Thoracic aorta (tissue), 2 donors: ENCODE data around the gene SWT1. TPM values are rescaled to one million over a fixed set of nuclear protein-coding genes. Genes with fewer than 3 reads are reported as not detected.

Experiments used
- ATAC-seq: fragments of 150-250 bp; one replicate; pipeline ENCODE4 v1.8.0; 2017; ENCODE audit warnings: low read depth; ENCODE audit not compliant: insufficient number of reproducible peaks, low FRiP score
- DNase-seq: peaks from one replicate; pipeline ENCODE4 v3.0.0-alpha.2; 2020; ENCODE audit warnings: low spot score
- H3K27ac ChIP-seq, 2 donors: fragments of 200-600 bp; sonication (generic); 1 replicate in 1 of 2; 2 replicates in 1 of 2; pipeline ENCODE4 v1.5.1; 2016; ENCODE audit warnings: mild to moderate bottlenecking in 2 of 2, moderate library complexity in 2 of 2
- H3K27me3 ChIP-seq: fragments of 200-600 bp; sonication (generic); replicated peaks from 2 replicates; pipeline ENCODE4 v1.6.0; 2016; ENCODE audit warnings: mild to moderate bottlenecking; ENCODE audit not compliant: insufficient read depth
- H3K36me3 ChIP-seq: fragments of 200-600 bp; sonication (generic); one replicate; pipeline ENCODE4 v1.5.1; 2016
- H3K4me1 ChIP-seq, 2 donors: fragments of 200-600 bp; sonication (generic); 1 replicate in 1 of 2; 2 replicates in 1 of 2; pipeline versions ENCODE4 v1.5.1 to v1.6.0; 2016; ENCODE audit warnings: low read depth in 2 of 2, mild to moderate bottlenecking in 1 of 2; ENCODE audit not compliant: control insufficient read depth in 1 of 2
- H3K4me3 ChIP-seq: fragments of 200-600 bp; sonication (generic); 2 replicates; pipeline ENCODE4 v1.5.1; 2016; ENCODE audit warnings: mild to moderate bottlenecking
- H3K9me3 ChIP-seq: fragments of 200-600 bp; sonication (generic); 2 replicates; pipeline ENCODE4 v1.5.1; 2016
- total RNA-seq, 2 donors: library from RNA; depleted of rRNA; stranded (reverse); fragments of >200 nt; gene quantifications; one replicate each; pipeline versions ENCODE4 v1.1.0 to v1.2.3, GENCODE V29; 2016
- TF ChIP-seq, protein P1 (sequence below): fragments of 200-600 bp; sonication (generic); IDR thresholded peaks from one replicate; pipeline ENCODE4 v1.5.1; 2019; ENCODE audit warnings: antibody characterized with exemption

SWT1 gene
- total RNA-seq, 2 donors from 2014 or later = 5.1 to 9.2 TPM

DNA sequence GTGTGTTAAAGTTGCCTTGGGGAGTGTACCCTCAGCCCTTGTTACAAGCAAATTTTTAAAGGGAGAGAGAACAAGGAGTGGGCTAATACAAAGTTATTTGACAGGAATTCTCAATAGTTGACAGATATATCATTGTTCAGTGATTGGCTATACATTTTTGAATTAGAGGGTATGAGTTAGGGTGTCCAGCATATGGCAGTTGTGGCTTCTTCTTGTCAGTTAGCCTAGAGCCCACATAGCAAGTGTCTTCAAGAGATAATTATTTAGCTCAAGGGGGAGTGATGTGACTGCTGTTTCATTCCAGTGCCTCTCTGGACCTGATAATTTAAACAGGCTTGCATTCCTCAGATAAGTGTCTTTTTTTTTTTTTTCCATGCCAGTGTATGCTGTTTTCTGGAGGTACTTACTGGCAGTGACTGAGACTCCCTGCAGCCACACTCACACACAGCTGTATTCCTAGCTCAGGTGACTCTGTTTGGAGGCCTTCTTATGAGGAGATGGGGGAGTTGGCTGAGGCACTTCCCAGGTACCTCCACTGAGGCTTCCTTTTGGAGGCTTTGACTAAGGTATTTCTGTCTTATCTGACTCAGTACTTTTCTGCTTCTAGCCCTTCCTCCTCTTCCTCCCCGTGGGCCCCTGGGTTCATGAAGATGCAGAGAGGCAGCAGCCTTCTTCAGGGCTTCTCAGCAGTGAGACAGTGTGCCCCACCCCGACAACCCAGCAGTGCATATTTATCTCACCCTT is 127.7 kb downstream of the SWT1 start:
- ATAC-seq = no peak
- H3K4me1 ChIP-seq = no peaks in the 10 kb centered on the region
- no peak for DNase-seq
- H3K4me3 ChIP-seq = no peak overlapping the region
- TF ChIP-seq, protein P1, sequence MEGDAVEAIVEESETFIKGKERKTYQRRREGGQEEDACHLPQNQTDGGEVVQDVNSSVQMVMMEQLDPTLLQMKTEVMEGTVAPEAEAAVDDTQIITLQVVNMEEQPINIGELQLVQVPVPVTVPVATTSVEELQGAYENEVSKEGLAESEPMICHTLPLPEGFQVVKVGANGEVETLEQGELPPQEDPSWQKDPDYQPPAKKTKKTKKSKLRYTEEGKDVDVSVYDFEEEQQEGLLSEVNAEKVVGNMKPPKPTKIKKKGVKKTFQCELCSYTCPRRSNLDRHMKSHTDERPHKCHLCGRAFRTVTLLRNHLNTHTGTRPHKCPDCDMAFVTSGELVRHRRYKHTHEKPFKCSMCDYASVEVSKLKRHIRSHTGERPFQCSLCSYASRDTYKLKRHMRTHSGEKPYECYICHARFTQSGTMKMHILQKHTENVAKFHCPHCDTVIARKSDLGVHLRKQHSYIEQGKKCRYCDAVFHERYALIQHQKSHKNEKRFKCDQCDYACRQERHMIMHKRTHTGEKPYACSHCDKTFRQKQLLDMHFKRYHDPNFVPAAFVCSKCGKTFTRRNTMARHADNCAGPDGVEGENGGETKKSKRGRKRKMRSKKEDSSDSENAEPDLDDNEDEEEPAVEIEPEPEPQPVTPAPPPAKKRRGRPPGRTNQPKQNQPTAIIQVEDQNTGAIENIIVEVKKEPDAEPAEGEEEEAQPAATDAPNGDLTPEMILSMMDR = no peak
- H3K36me3 ChIP-seq = no peaks in the 10 kb centered on the region
- no peak overlapping the region for H3K27ac ChIP-seq
- no peaks in the 10 kb centered on the region for H3K9me3 ChIP-seq
- H3K27me3 ChIP-seq = no peaks in the 10 kb centered on the region

DNA sequence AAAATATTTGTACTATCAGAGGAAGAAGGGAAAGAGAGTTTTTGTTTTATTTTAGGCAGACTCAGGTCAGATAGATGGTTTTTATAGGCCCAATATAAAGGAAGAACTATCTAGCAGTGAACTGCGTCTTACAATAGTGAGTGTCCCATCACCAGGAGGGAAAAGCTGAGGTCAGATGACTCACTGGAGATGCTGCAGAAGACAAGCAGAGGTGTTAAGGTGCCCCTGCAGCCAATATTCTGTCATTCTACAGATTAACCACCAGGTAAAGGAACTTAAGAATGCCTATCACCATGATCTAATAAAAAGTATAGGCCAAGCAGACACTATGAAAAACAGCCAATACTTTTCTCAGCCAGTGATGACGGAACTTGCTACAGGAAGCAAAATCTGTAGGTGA is 130.5 kb downstream of the SWT1 start:
- no peak overlapping the region for H3K27ac ChIP-seq
- TF ChIP-seq, protein P1 = no peak

GRCh38 chr1:185288435-185288834 is 131.5 kb downstream of the SWT1 start:
- Histone ChIP-seq H3K27ac (no peak overlapping the region), H3K4me1 (no peaks in the 10 kb centered on the region), H3K4me3 (no peak overlapping the region), H3K9me3 (no peaks in the 10 kb centered on the region), H3K27me3 (no peaks in the 10 kb centered on the region), H3K36me3 (no peaks in the 10 kb centered on the region)
- ATAC-seq (no peak), DNase-seq (no peak)
- TF ChIP-seq, protein P1 = no peak

More for the DNA sequence above, 130.5 kb downstream of the SWT1 start:
- H3K4me1 ChIP-seq = no peaks in the 10 kb centered on the region
- no peaks in the 10 kb centered on the region for H3K27me3 ChIP-seq
- H3K9me3 ChIP-seq = no peaks in the 10 kb centered on the region
- ATAC-seq (no peak), DNase-seq (no peak)
- H3K4me3 ChIP-seq = no peak overlapping the region
- H3K36me3 ChIP-seq = no peaks in the 10 kb centered on the region

- no peaks in the 10 kb centered on the region for H3K4me1 ChIP-seq
- ATAC-seq (no peak), DNase-seq (no peak)
- H3K27me3 ChIP-seq = no peaks in the 10 kb centered on the region
- no peak overlapping the region for H3K4me3 ChIP-seq
- H3K36me3 ChIP-seq = no peaks in the 10 kb centered on the region
- H3K9me3 ChIP-seq = no peaks in the 10 kb centered on the region
- H3K27ac ChIP-seq = no peak overlapping the region
- TF ChIP-seq, protein P1 = no peak
These were observed 132.9 kb downstream of the SWT1 start for GRCh38 chr1:185289880-185290279.

DNA sequence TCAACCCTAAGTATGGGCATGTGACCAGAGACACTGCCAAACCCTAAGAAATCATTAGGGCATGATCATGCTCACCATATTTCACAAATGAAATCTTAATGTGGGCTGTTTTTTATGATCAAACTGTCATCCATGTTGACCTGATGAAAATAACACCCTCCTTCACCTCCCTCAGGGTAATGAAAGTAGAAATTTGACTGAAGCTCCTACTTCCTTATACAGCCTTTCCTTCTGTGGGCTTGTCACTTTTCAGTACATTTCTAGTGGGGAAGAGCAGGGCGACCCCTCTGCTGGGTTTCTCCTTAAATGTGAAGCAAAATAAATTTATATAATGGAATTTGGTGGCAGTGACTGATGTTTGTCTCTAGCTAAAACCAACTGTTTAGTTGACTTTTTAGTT is 134.2 kb downstream of the SWT1 start:
- no peak for ATAC-seq
- TF ChIP-seq, protein P1 = no peak
- Histone ChIP-seq H3K27ac (no peak overlapping the region), H3K9me3 (no peaks in the 10 kb centered on the region), H3K4me1 (no peaks in the 10 kb centered on the region), H3K27me3 (no peaks in the 10 kb centered on the region), H3K4me3 (no peak overlapping the region), H3K36me3 (peaks cover 1% of the 10 kb centered on the region)
- DNase-seq = no peak
